Measurements from ENCODE around the gene KRTAP5-6.

KRTAP5-6 gene

DNA sequence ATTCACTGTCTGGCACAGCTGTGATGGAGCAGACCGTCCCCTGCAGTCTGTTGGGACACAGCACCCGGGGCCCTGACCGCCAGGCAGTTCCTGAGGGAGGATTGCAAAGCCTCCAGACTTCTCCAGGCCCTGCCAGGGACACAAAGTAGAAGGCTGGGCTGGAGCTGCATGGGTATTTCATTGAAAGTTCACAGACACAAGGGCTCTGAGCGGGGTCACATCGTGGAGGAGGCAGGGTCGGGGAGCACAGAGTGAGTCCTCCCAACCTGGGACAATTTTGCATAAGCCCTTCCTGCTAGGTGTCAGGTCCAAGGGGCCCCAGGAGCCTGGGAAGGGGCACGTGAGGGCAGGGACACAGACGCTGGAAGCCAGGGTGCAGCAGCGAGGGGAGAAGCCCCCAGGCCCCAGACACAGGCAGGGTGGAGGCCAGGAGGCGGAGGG, 37.7 kb downstream of the KRTAP5-6 start:
- no peak for DNase-seq

GRCh38 chr11:1735271-1735670, 38.3 kb downstream of the KRTAP5-6 start:
- no peak for DNase-seq

GRCh38 chr11:1736447-1736992, 39.5 kb downstream of the KRTAP5-6 start:
- DNase-seq: no peak

DNA sequence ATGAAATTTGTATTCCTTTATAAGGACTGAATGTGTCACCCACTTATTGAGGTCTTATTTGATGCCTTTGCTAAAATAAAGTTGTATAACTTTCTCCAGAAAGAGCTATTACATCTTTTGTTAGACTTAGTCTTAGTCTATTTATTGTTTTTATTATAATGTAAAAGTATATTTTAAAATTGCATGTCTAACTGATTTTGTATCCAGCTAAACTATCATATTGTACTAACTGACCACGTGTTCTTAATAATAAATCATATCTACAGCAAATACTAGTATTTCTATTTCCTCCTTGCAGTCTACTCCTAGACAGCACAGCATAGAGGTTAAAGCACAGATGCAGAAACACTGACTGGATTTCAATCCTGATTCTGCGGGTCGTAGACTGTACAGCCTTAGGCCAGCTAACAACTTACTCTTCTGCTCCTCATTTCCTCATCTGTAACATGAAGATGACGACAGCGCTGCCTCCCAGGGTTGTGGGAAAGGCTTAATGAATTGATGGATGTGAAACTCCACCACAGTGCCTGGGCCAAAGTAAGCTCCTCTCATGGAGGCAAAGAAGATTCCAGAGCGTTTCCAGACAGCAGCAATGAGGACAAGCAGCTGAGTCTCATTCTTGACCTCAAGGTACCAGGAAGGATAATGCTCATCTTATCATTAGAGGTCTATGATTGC, 40.2 kb downstream of the KRTAP5-6 start:
- DNase-seq: no peak

DNA sequence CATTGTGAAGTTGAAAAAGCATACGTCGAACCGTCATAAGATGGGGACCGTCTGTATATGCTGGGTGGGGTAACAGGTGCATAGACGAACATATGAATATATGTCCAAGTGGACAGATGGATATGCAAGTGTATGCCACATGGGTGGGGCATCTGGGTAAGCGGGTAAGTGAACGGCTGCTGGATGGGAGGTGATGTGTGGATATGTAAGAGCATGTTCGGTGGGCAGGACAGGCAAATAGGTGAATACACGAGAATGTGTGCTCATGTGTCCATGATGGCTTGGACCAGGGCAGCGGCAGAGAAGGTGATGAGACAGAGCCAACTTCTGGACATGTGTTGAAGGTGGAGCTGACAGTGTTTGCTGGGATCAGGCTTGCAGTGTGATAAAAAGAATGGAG, 41.4 kb downstream of the KRTAP5-6 start:
- DNase-seq: no peak

- no peak for DNase-seq
These were observed 42.6 kb downstream of the KRTAP5-6 start for GRCh38 chr11:1739576-1739975.

GRCh38 chr11:1740786-1741530, 44.0 kb downstream of the KRTAP5-6 start:
- no peak for DNase-seq

DNA sequence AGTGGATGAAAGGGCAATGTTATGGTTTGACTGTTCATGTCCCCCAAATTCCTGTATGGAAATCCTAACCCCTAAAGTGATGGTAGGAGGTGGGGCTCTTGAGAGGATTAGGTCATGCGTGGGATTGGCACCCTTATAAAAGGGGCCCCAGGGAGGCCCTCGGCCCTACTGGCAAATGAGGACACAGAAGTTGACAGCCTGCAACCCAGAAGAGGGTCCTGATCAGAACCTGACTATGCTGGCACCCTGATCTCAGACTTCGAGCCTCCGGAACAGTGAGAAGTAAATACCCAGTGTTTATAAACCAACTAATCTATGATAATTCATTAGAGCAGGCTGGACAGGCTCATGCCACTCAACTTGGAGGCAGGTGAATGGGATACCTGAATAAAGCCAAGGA, 44.7 kb downstream of the KRTAP5-6 start:
- no peak for DNase-seq

DNA sequence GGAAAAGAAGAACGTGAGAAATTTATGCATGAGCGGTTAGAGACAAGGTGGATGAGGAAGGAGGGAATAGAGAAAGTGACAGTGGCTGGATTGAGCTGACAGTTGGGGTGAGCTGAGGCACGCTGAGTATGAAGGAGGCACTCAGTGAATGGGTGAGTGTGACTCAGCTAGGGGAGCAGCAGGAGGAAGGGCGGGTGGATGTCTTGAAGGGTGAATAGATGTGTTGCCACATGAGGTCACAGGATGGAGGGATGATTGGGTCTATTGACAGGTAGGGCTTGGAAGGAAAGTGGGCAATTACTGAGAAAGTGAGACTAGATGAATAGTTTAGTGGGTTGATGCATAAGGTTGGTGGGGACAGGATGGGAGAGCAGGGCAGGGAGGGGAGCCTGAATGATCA, 45.4 kb downstream of the KRTAP5-6 start:
- no peak for DNase-seq

DNA sequence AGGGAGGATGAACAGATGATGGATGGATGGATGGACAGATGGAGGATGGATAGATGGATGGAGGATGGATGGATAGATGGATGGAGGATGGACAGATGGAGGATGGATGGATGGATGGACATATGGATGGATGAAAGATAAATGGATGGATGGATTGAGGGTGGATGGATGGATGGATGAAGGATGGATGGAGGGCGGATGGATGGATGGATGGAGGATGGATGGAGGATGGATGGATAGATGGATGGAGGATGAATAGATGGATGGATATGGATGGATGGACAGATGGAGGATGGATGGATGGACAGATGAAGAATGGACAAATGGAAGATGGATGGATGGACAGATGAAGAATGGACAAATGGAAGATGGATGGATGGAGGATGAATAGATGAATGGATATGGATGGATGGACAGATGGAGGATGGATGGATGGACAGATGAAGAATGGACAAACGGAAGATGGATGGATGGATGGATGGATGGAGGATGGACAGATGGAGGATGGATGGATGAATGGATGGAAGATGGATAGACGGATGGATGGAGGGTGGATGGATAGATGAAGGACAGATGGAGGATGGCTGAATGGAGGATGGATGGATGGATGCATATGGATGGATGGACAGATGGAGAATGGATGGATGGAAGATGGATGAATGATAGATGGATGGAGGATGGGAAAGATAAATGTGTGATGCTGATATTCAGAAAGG, 46.0 kb downstream of the KRTAP5-6 start:
- DNase-seq: no peak

GRCh38 chr11:1743585-1744136, 46.7 kb downstream of the KRTAP5-6 start:
- no peak for DNase-seq

- no peak for DNase-seq
These were observed 47.3 kb downstream of the KRTAP5-6 start for GRCh38 chr11:1744137-1744886.

DNA sequence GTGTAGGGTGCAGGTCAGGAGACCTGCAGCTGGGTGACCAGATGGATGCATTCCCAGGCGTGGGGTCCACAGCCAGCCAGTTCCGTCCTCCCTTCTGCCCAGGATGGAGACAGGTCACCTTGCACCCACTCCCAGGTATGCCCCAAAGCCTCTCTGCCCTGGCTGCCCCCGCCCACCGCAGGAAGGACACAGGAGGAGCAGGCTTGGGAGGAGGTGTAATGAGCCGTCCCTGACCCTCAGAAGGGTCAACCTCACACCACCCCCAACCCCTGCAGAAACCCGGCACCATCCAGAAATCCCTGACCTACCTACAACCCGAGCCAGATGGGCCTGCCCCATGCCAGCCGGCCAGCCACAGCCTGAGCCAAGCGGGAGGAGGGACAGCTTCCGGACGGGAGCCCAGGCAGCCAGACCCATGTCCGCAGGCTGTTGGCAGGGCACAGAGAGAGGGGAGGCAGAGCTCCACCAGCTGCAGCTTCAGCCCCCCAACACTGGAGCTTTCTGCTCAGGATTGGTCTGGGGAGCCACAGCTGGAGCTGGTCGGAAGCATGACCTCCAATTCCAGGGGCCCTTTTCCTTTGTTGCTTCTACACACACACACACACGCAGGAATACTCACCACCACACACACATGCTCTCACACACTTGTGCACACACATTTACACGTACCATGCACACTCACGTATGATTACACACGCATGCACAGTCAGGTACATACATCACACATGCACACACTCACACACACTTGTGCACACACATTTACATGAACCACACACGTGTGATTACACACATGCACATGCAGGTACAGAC, 48.1 kb downstream of the KRTAP5-6 start:
- DNase-seq: no peak

GRCh38 chr11:1745701-1746320, 48.8 kb downstream of the KRTAP5-6 start:
- no peak for DNase-seq

GRCh38 chr11:1746511-1746931, 49.5 kb downstream of the KRTAP5-6 start:
- no peak for DNase-seq

GRCh38 chr11:1746956-1747752, 50.2 kb downstream of the KRTAP5-6 start:
- no peak for DNase-seq
